T1000 (cell line): Measurements from ENCODE around the gene AP1S3.

Source experiments
- DNase-seq: peaks from one replicate; lab custom pipeline; 2025; ENCODE audit warnings: mixed read lengths; lab: John Stamatoyannopoulos, UW

Gene AP1S3

DNA sequence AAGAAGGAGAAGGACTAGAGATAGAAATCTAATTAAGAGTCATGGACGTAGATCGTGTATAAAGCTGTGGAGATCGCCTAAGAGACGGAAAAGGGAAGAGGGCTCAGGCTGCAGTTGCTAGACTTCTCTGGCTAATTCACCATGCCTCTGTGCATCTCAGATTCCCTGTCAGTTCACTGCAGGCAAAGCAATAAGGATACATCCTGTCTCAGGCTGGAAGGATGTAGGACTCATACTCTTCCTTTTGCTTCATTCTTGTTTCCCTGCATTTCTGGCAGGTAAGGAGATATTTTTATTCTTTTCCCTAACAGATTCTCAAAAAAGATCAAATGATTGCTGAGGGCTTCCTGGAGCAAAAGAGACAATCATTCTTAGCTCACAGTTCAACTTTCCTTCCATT, 112.5 kb downstream of the AP1S3 start:
- DNase-seq: no peak

DNA sequence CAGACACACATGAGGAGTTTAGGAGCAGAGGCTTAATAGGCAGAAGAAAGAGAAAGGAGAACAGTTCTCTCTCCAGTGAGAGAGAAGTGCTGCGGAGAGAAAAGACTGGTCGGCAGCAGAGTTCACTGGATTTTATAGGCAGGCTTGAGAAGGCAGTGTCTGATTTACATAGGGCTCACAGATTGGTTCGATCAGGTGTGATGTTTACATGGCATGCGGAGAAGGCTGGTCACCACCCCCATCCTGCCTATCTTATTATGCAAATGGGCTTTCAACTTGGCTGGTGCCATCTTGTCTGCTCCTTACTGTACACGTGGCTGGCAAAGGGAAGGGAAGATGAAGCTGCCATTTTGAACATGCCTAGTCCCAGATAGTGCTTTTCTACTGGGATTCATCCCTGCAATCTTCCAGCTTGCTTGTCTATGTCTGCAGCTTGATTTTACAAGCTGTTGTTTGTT, 113.4 kb downstream of the AP1S3 start:
- no peak for DNase-seq

DNA sequence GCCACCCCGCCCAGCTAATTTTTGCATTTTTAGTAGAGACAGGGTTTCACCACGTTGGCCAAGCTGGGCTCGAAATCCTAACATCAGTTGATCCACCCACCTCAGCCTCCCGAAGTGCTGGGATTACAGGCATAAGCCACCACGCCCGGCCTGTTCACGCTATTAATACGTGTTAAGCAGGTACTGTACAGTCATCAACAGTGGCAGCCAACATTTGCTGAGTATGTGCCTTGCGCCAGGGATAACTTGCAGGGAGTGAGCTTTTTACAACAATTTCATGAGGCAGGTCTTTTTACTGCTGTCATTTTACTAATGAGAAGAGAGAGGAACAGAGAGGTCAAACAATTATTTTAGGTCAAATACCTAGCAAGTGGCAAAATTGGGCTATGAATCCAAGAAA, 115.2 kb downstream of the AP1S3 start:
- no peak for DNase-seq

DNA sequence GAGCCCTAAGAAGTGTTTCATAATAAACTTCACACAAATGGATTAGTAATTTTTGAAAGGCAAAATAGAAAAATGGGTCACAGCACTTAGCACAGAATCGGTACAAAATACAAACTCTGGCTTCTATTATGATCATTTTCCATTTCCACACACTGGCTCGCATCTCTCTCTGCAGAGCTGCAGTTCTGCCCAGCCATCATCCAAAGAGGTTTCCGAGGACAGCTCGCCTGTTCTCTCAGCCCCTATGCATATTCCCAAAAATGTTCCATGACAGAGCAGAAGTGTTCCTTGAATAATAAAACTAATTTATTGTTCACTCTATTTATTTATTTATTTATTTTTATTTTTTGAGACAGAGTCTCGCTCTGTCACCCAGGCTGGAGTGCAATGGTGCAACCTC, 115.6 kb downstream of the AP1S3 start:
- DNase-seq: no peak

DNA sequence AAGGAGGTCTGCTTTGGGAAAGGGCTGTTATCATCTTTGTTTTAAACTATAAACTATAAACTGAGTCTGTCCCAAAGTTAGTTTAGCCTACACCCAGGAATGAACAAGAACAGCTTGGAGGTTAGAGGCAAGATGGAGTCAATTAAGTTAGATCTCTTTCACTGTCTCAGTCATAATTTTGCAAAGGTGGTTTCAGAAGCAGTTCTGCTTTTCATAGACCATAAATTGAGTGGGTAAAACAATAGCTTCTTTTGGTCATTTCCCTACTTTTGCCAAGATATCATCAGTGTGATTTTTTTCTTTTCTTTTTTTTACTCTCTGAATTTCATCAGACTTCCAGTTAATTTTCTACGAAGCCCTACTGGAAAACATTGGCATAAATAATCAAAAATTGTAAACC, 117.0 kb downstream of the AP1S3 start:
- DNase-seq: no peak

DNA sequence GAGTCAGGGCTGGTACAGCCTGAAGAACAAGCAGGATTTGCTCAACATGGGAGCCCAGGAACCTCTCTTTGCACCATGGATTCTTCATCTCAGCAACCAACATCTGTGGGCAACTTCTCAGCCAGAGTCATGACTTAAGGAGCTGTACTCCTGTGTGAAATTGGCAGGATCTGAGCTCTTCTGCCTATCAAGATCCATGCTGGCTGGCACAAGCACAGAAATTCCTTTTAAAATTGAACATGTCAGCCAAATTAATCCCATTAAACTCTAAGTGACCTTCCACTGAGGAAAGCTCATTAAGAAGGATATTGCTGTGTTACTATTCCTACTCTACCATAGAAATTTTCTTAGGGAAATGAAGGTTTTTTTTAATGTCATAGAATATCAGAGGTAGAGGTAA, 124.7 kb downstream of the AP1S3 start:
- no peak for DNase-seq

DNA sequence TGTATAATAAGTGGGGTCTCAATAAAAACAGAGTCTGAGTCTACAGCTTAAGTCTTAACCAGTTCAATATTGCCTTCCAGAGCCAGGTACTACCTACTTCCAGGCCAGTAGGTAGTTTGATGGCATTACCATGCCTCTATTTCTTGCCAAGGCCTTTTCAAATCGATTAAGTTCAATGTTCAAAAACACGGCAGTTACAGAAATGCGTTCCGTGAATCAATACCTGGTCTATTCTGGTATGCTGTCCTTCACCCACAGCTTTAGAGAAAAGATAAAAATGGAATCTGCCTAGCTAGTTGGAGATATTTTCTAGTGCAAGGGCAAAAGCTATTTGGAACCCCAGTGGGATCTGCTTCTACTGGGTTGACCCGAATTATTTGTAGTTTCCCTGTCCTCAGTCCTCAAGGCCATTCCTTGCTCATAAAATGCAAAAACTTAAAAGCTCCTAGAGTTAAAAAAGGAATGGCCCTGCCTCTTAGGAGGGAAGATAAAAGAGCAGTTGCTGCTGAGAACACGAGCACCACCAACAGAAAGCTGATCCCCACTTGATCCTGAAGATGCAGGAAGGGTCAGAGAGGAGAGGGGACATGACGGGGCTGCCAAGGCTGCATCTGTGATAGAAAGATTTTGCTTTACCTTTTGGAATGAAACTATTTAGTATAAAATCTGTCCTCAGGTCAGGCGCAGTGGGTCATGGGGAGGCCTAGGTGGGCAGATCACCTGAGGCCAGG, 125.6 kb downstream of the AP1S3 start:
- DNase-seq: no peak
